Sigmoid colon (tissue), 7 donors: ENCODE results near the gene PRMT7. TPM values are rescaled to one million over a fixed set of nuclear protein-coding genes. Genes with fewer than 3 reads are reported as not detected.

Experiments
- DNase-seq: peaks from one replicate; pipeline ENCODE4 v3.0.0-alpha.2; 2019
- H3K27ac ChIP-seq, 4 donors: fragments of 200-600 bp; sonication (generic); one replicate each; pipeline ENCODE4 v1.5.1; 2016 to 2019; ENCODE audit warnings: mild to moderate bottlenecking in 1 of 4
- H3K27me3 ChIP-seq, 3 donors: fragments of 200-600 bp; sonication (generic); one replicate each; pipeline ENCODE4 v1.5.1; 2019; ENCODE audit warnings: mild to moderate bottlenecking in 1 of 3
- H3K36me3 ChIP-seq, 4 donors: fragments of 200-600 bp; sonication (generic); one replicate each; pipeline ENCODE4 v1.5.1; 2016 to 2019
- H3K4me1 ChIP-seq, 4 donors: fragments of 200-600 bp; sonication (generic); one replicate each; pipeline ENCODE4 v1.5.1; 2017 to 2019
- H3K4me3 ChIP-seq, 4 donors: fragments of 200-600 bp; sonication (generic); one replicate each; pipeline ENCODE4 v1.5.1; 2017 to 2019; ENCODE audit warnings: mild to moderate bottlenecking in 2 of 4, moderate library complexity in 1 of 4
- H3K9me3 ChIP-seq, 4 donors: fragments of 200-600 bp in 3 of 4; sonication (generic) in 3 of 4; one replicate each; pipeline versions ENCODE4 v1.5.1 to v1.6.1; 2013 to 2019
- EP300 ChIP-seq, 4 donors: sonication (generic); formaldehyde crosslinking; IDR thresholded peaks; one replicate each; pipeline ENCODE4 v1.6.1; 2017; ENCODE audit warnings: antibody characterized with exemption in 4 of 4
- POLR2A ChIP-seq, 2 donors: fragments of 450-650 bp; IDR thresholded peaks; one replicate each; pipeline ENCODE4 v1.6.1; 2016; ENCODE audit warnings: antibody characterized with exemption in 2 of 2, mild to moderate bottlenecking in 2 of 2, moderate library complexity in 2 of 2
- POLR2AphosphoS5 ChIP-seq, 4 donors: sonication (generic); formaldehyde crosslinking; IDR thresholded peaks; one replicate each; pipeline ENCODE4 v1.6.1; 2017; ENCODE audit warnings: antibody characterized with exemption in 4 of 4
- WGBS, 2 donors: extraction: QIAGEN DNeasy Blood & Tissue Kit; methylation state at CpG; one replicate each; pipeline ENCODE4 v1.1.7; 2013; 5-methylcytosine and 5-hydroxymethylcytosine counted together
- intact Hi-C: fragments of 100-400 bp; cut with DNase I; formaldehyde crosslinking; loops from one replicate; pipeline ENCODE4 v1.15.1; 2023
- polyA plus RNA-seq, 3 donors: library from polyadenylated mRNA; stranded (reverse); fragments of 200-250 nt; gene quantifications; one replicate each; pipeline ENCODE4 v1.2.3, GENCODE V29; 2013
- total RNA-seq, 4 donors: library from RNA; depleted of rRNA; stranded (reverse); fragments of >200 nt; gene quantifications; one replicate each; pipeline ENCODE4 v1.1.0, GENCODE V29; 2016
- TF ChIP-seq, protein P1 (sequence below), 4 experiments: fragments of 450-650 bp in 3 of 4; fragments of 200-600 bp in 1 of 4; IDR thresholded peaks; one replicate each; pipeline ENCODE4 v1.5.1; 2016 to 2019; ENCODE audit warnings: antibody characterized with exemption in 4 of 4, mild to moderate bottlenecking in 3 of 4, moderate library complexity in 2 of 4
- donor health status: healthy with polysubstance abuse.
- donor health status: Bipolar disorder and iron deficiency.
- donor health status: healthy.

The PRMT7 gene
- total and polyA plus RNA-seq, 7 donors: 12.0 to 51.0 (median 40.7) TPM

DNA sequence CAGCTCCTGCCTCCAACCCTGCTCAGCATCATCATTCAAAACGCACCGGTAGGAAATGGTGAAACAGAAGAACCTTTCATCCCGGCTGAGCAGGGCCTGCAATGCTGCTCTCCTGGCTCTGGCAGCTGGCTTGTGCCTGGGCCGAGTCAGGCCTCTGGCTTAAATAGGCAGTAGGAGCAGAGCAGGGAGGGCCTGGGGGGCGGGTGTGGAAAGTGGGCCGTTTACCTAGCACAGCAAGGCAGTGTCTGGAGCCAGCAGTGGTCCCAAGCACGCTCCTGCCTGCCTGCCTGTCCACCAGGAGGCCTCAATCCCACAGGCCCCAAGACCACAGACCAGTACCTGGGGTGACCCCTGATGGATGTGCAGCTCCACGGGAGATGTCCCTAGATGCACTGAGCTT is 78.2 kb downstream of the PRMT7 start:
- DNase-seq: no peak
- intact Hi-C loops: no loop called here
- Histone ChIP-seq H3K4me3 (no peak overlapping the region), H3K27ac (no peak overlapping the region), H3K36me3 (no peaks in the 10 kb centered on the region), H3K27me3 (no peaks in the 10 kb centered on the region), H3K4me1 (no peaks in the 10 kb centered on the region), H3K9me3 (no peaks in the 10 kb centered on the region)
- 75 to 82% methylated on average over 8 of the region's 8 CpGs for WGBS, 2 donors
- TF ChIP-seq, protein P1, sequence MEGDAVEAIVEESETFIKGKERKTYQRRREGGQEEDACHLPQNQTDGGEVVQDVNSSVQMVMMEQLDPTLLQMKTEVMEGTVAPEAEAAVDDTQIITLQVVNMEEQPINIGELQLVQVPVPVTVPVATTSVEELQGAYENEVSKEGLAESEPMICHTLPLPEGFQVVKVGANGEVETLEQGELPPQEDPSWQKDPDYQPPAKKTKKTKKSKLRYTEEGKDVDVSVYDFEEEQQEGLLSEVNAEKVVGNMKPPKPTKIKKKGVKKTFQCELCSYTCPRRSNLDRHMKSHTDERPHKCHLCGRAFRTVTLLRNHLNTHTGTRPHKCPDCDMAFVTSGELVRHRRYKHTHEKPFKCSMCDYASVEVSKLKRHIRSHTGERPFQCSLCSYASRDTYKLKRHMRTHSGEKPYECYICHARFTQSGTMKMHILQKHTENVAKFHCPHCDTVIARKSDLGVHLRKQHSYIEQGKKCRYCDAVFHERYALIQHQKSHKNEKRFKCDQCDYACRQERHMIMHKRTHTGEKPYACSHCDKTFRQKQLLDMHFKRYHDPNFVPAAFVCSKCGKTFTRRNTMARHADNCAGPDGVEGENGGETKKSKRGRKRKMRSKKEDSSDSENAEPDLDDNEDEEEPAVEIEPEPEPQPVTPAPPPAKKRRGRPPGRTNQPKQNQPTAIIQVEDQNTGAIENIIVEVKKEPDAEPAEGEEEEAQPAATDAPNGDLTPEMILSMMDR (IDR thresholded peaks at IDR 0.05): no peak
- TF ChIP-seq EP300 (IDR thresholded peaks at IDR 0.05) (no peak), POLR2AphosphoS5 (IDR thresholded peaks at IDR 0.05) (no peak), POLR2A (IDR thresholded peaks at IDR 0.05) (no peak)

DNA sequence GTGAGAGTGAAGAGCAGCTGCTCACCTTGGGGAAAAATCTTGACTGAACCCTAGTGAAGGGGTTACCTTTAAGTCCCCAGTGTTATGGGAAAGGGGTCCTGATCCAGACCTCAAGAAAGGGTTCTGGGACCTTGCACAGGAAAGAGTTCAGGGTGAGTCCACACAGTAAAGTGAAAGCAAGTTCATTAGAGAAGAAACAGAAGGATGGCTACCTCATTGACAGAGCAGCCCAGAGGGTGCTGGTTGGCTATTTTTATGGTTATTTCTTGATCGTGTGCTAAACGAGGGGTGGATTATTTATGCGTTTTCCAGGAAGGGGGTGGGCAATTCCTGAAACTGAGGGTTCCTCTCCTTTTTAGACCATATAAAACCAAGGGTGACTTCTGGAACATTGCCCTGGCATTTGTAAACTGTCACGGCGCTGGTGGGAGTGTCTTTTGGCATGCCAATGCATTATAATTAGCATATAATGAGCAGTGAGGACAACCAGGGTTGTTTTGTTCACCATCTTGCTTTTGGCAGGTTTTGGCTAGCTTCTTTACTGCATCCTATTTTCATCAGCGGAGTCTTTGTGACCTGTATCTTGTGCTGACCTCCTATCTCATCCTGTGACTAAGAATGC is 79.0 kb downstream of the PRMT7 start:
- no peaks in the 10 kb centered on the region for H3K27me3 ChIP-seq

DNA sequence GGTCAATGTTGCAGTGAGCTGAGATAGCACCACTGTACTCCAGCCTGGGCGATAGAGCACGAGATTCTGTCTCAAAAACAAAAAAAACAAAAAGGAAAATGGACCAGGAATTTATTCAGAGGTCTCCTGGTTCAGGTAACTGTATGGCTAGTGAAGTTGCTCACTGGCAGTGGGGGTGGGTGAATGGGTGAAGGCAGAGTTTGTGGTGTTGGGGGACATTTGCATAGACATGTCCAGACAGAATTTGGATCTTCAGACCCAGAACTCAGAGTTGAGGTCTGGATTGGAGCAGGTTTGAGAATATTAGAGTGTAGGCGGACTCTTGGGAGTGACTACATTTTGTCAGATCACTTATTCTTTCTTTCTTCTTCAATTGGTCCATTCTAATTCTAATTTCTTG is 82.5 kb downstream of the PRMT7 start:
- intact Hi-C loops: no loop called here

More for the DNA sequence above, 79.0 kb downstream of the PRMT7 start:
- TF ChIP-seq EP300 (IDR thresholded peaks at IDR 0.05): no peak
- no peak for TF ChIP-seq POLR2A (IDR thresholded peaks at IDR 0.05)
- TF ChIP-seq POLR2AphosphoS5 (IDR thresholded peaks at IDR 0.05): no peak
- TF ChIP-seq, protein P1 (IDR thresholded peaks at IDR 0.05): no peak
- Histone ChIP-seq H3K36me3 (no peaks in the 10 kb centered on the region), H3K27ac (no peak overlapping the region), H3K4me1 (no peaks in the 10 kb centered on the region), H3K9me3 (no peaks in the 10 kb centered on the region), H3K4me3 (no peak overlapping the region)
- DNase-seq: no peak
- intact Hi-C loops: no loop called here
- 74 to 76% methylated on average over 6 of the region's 6 CpGs for whole genome bisulfite sequencing, 2 donors

DNA sequence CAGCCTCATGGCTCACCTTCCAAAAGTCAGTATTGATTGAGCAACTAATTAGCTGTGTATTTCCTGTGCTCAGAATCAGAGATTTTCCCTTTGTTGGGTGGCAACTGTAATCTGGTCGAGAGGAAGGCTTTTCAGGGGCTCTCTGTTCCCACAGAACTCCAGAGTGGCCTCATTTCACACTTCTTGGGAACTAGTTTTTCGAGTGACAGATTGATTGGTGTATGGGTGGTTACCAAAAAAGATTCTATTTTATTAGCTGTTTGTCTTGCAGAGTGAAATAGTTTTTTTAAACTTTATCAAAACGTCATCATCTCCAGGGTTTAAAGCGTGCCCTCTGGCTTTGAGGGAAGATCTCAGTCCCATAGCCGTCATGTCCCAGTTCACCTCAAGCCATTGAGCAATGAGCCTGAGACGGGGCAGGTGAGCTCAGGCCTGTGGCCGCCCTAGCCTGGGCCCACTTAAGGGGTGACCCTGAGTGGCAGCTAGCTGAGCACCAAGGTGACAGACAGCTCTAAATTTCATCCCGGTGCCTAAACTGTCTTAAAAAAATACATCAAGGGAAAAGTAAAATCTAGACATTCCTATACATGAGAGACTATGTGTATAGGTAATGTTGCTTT is 84.5 kb downstream of the PRMT7 start:
- WGBS, 2 donors: 86 to 89% methylated on average over 8 of the region's 8 CpGs
- Histone ChIP-seq H3K27ac (no peak overlapping the region), H3K27me3 (no peaks in the 10 kb centered on the region), H3K36me3 (no peaks in the 10 kb centered on the region), H3K4me3 (no peak overlapping the region), H3K9me3 (no peaks in the 10 kb centered on the region), H3K4me1 (no peaks in the 10 kb centered on the region)
- no peak for TF ChIP-seq EP300 (IDR thresholded peaks at IDR 0.05)
- TF ChIP-seq POLR2A (IDR thresholded peaks at IDR 0.05): no peak
- TF ChIP-seq, protein P1 (IDR thresholded peaks at IDR 0.05): no peak
- intact Hi-C loops: no loop called here
- no peak for DNase-seq

More for the DNA sequence above, 82.5 kb downstream of the PRMT7 start:
- TF ChIP-seq, protein P1 (IDR thresholded peaks at IDR 0.05): no peak
- no peak for TF ChIP-seq POLR2AphosphoS5 (IDR thresholded peaks at IDR 0.05)
- no peak for TF ChIP-seq POLR2A (IDR thresholded peaks at IDR 0.05)
- TF ChIP-seq EP300 (IDR thresholded peaks at IDR 0.05): no peak
- Histone ChIP-seq H3K27ac (no peak overlapping the region), H3K36me3 (no peaks in the 10 kb centered on the region), H3K4me1 (no peaks in the 10 kb centered on the region), H3K4me3 (no peak overlapping the region), H3K27me3 (no peaks in the 10 kb centered on the region), H3K9me3 (no peaks in the 10 kb centered on the region)
- DNase-seq: no peak
- 94% methylated on average over 3 of the region's 3 CpGs for WGBS, 2 donors
